ENCODE data around the gene KHDC4.
"Not testable (repeated sequence)": the region's sequence is repeated elsewhere in the genome, so short reads cannot be mapped to it uniquely, and the experiment has no call there.

The KHDC4 gene

DNA sequence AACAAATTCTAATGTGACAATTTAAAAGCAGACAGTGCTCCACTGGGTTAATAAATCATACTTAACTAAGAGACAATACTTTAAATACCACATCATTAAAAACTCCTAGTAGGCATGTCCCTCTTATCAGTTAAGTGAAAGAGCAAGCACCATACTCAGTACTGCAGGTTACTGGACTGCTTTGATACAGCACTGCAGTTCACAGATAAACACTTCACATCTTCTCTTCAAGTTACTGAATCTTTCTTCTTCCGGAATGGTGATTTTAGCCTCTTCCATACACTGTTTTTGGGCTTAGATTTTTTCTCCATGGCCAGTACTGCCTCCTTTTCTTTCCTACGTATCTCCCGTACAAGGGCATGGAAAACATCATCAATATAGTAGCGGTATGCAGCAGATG is 34.1 kb downstream of the KHDC4 start:
- DNase-seq (ENCODE audit: low spot score) = no peak

DNA sequence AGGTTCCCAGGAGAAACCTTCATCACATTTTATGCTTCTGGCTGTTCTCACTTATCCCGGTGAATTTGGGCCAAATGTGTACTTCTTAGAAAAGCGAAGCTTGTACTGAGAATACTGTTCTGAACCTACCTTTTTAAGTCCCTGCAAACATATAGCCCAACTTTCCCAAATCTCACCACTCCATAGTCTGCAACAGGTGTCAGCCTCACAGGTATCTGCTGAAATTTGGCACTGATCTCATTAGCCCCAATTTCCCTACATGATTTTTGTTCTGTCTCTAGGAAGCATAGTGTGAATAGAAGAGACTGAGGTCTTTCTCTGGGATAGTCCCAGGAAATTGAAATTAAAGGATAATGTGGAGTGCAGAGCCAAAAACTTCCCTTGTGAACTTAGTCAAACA is 34.5 kb downstream of the KHDC4 start:
- no peak for DNase-seq (ENCODE audit: low spot score)

DNA sequence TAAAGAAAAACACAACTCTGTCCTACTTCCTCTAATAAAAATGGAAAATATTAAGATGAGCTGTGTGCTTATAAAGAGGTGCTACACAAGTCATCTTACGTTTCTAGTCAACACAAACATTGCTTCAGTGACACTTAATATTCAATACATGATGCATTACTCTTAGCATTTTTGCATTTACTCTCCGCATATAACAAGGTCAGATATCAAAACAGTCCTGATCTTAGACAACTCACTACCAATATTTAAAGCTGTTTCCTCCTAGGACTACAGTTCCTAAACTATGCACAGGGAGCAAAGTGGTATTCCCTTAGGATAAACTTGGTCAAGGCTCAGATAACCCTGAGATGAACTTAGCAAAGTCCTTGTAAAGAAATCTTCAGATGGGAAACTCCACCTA is 35.3 kb downstream of the KHDC4 start:
- no peak for DNase-seq (ENCODE audit: low spot score)

DNA sequence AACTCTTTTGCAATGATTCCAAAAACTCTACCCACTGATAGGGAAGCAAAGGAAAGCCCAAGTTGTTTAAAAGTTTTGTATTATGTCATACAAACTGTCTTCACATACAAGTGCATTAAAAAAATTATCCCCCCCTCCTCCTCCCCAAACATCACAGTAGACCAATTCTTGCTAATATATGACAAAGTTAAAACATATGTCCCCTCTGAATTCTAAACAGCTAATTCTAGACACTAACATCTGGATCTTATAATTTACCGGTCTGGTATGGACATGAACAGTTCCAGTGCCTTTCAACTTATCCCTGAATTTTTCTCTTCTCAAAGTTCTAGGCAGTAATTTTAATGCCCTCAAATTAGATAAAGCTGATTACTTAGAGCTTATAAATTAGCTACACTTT is 36.5 kb downstream of the KHDC4 start:
- DNase-seq (ENCODE audit: low spot score) = no peak

DNA sequence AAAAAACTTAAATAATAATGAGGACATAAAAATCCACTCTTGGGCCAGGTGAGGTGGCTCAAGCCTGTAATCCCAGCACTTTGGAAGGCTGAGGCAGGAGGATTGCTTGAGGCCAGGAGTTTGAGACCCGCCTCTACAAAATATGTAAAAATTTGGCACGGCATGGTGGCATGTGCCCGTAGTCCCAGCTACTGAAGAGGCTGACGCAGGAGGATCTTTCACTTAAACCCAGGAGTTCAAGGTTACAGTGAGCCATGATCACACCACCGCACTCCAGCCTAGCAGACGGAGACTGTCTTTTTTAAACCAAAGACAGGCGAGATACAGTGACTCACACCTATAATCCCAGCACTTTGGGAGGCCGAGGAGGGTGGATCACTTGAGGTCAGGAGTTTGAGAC is 37.7 kb downstream of the KHDC4 start:
- DNase-seq (ENCODE audit: low spot score) = not testable (repeated sequence)

DNA sequence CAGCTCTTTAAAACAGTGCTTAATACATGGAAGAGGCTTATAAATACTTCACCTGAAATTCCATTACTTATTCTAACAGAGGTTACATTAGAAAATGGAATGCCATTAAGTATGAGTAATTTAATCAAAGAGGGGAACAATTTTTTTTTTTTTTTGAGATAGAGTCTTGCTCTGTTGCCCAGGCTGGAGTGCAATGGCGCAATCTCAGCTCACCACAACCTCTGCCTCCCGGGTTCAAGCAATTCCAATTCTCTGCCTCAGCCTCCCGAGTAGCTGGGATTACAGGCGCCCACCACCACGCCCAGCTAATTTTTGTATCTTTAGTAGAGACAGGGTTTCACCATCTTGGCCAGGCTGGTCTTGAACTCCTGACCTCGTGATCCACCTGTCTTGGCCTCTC is 38.6 kb downstream of the KHDC4 start:
- not testable (repeated sequence) for DNase-seq (ENCODE audit: low spot score)

DNA sequence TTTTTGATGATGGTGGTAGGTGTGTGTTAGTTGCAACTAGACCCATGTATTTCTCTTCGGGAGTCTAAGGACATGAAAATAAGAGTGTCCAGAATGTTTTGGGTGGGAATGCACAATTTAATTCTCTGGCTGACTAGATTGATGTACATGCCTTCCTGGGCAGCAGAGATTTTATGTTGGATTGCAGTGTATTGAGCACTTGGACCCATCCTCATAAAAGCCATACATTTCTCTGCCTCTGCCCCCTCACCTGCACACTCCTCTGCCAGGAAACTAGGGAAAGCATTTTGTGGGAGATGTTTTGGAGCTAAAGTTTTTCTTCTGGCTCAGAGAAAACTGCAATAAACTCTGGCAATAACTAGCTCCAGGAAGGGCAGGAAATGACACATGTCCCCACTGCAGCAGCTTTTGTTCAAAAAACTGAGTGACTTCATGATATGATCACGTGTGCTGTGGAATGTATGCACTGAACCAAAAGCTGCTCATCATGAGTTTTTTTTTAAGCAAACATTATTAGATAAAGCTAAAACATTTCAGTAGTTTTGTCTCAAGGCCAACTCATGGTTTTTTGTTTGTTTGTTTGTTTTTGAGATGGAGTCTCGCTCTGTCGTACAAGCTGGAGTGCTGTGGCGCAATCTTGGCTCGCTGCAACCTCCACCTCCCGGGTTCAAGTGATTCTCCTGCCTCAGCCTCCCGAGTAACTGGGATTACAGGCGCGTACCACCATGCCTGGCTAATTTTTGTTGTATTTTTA is 40.6 kb downstream of the KHDC4 start:
- DNase-seq (ENCODE audit: low spot score) = no peak

DNA sequence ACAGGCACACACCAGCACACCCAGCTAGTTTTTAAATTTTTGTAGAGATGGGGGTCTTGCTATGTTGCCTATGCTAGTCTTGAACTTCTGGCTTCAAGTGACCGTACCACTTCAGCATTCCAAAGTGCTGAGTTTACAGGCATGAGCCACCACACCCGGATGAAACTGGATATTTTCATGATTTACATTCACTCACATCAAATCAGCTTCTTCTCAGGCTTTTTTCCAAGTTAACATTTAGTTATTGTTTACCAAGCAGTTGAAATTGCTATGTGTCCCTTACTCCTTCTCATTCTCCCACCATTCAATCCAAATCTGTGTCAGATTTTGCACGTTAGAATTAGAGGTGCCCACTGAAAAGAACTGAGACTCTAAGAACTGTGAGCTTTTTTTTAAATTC is 41.4 kb downstream of the KHDC4 start:
- no peak for DNase-seq (ENCODE audit: low spot score)

DNA sequence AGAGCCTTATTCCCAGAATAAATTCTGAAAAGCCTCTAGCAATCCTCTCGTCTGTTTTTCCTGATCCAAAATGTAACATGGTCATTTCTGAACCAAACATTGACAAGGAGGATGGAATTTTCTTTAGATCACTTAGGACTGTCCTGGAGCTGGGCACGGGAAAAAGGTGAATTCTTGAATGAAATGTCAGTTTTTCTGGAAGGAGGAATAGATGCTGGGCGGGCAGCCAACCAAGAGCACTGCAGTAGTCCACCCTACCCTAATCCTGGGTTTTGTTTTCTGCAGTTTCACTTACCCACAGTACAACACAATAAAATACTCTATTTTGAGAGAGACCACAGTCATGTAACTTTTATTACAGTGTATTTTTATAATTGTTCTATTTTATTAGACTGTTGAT is 44.0 kb downstream of the KHDC4 start:
- no peak for DNase-seq (ENCODE audit: low spot score)

DNA sequence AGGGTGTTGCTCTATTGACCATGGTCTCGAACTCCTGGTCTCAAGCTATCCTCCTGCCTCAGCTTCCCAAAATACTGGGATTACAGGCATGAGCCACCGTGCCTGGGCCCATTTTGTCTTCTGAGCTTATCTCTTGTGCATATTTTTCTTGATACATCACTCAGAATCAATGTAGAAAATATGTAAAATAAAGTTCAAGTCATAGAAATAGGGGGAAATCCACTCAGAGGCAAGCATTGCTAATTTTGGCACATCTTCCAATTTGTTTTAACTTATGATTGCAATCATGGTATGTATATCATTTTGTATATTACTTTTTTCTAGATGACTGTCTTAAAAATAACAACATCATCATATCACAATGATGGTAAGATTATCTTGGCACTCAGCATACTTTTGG is 44.6 kb downstream of the KHDC4 start:
- no peak for DNase-seq (ENCODE audit: low spot score)

DNA sequence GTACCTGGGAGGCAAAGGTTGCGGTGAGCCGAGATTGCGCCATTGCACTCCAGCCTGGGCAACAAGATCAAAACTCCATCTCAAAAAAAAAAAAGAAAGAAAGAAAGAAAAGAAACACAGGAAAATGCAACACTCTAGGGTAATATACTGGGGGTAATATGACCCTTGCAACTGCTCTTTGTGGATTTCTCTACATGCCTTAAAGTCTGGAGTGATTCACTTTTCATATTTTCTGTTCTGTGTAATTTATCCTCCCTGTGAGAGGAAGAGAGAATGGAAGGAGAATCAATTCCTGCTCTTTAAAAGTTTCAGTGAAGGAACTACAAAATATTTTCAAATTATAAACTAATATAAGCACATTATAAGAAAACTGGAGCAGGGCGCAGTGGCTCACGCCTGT is 45.7 kb downstream of the KHDC4 start:
- DNase-seq (ENCODE audit: low spot score) = no peak

DNA sequence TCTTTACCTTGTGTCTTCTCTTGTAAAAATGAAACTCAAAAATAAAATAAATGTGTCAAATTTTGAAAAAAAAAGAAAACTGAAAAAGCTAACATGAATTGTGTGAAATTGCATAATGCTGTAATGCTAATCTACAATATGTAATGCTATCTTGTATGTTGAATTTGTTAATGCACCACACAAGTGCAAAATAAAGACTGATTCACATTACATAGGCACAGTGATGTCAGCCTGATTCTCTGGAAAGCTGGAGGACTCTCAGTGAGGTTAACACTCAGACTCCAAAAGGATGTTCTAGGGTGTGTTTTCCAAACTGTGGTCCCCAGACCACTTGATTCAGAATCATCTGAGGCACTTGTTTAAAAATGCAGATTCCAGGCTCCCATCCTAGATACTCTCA is 49.2 kb downstream of the KHDC4 start:
- DNase-seq (ENCODE audit: low spot score) = no peak

DNA sequence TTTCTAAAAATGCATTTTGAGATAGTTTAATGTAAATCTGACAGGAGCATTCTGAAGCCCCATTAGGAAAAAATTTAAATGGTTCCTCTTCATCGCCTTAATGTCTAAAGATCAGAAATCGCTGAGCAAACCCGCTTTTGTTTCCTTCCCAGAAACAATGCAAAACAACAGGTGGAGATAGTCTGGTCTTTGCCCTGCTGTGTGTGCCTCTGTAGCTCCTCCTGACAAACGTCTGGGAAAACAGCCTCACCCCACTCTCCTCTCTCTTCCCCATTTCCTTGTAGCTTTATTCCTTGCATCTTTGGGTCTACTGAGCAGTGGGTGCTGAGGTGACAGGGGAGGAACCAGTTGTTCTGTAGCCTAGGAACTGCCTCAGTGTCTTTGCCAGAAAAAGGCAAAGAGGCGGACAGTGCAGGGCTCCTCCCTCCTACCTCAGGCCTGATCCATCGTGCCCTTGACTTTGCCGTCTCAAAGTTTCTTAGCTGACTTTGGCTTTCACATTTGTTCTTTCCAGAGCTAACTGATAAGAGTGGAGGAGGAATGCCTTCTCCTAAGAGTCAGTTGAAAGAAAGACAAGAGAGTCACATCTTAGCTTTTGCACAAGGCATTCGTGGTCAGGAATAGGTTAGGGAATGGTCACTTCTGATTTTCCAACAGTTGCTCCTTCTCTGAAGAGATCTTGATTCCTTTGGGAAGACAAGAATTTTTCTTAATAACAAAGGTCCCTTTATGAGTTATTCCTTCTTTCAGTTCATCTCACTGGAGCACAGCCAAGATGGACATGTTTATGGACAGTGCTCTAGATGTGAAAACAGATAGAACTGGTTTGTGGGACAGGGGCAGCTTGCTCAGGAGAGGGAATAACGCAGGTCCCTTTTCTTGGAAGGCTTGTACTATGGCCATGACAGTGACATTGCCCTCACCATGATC is 49.9 kb downstream of the KHDC4 start:
- DNase-seq (ENCODE audit: low spot score) = no peak

DNA sequence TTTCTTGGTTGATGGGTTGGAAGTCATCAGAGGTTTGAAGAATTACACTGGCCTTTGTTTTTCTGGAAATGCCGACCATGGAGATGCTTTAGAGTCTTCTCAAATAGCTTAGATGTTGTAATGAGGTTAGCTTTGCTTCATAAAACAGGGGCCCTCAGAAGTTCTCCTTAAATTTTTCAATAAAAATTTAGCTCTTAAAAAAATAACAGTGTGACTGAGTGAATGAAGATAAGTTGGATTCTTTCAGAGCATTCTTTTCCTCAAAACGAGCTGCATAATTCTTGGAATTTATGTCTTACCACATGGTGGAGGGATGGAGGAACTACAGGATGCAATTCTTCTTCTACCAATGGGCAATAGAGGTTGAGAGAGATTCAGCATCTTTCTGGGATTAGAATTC is 51.4 kb downstream of the KHDC4 start:
- no peak for DNase-seq (ENCODE audit: low spot score)

DNA sequence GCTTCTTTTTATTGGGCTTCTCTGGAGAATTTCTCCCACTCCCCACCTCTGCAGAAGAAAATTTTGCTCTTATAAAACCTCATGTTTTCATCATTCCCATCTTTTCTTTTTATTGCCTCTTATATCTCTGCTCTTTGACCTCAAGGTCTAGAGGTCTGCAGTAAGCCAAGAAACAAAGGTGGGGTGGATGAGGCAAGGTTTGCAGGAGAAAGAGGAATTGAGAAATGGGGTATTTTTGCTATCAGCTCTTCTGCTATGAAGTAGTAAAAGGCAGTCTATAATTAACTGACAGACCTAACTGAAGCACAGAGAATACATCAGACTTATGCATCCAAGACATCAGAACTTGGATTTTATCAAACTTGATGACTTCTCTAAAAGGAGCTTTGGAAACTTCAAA is 52.0 kb downstream of the KHDC4 start:
- no peak for DNase-seq (ENCODE audit: low spot score)

DNA sequence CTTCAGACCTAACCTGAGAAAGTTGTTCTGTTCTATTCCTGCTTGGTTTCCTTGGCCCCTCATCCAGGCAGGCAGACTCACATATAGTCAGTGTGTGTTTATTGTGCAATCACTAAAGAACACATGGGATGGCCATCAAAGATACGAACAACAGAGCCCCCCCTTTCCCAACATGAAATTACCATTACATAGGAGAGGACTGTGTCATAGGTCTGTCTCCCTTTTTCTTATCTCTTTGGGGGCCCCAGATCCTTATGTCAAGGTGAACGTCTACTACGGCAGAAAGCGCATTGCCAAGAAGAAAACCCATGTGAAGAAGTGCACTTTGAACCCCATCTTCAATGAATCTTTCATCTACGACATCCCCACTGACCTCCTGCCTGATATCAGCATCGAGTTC is 53.3 kb downstream of the KHDC4 start:
- no peak for DNase-seq (ENCODE audit: low spot score)

DNA sequence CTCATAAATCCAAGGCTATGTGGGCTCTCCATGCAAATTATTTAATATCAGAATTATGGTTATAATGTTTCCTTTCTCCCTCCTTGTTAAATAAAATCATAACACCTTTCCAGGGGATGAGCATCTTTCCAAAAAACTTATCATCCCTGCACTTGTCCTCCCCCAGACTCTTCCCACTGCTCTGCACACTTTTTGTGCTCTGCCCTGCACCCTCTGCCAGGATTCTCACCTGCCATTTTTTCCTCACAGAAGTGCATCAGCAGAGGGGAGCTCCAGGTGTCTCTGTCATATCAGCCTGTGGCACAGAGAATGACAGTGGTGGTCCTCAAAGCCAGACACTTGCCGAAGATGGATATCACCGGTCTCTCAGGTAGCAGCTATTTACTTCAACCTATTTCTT is 54.0 kb downstream of the KHDC4 start:
- no peak for DNase-seq (ENCODE audit: low spot score)

DNA sequence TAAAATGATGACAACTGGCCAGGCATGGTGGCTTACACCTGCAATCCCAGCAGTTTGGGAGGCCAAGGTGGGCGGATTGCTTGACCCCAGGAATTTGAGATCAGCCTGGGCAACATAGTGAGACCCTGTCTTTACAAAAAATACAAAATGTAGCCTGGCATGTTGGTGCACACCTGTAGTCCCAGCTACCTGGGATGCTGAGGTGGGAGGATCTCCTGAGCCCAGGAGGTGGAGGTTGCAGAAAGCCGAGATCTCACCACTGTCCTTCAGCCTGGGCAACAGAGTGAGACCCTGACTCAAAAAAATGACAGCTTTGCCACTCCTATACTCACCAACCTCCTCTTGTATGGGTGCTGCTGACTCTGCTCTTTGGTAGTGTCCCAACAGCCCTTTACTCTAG is 56.3 kb downstream of the KHDC4 start:
- DNase-seq (ENCODE audit: low spot score) = no peak

DNA sequence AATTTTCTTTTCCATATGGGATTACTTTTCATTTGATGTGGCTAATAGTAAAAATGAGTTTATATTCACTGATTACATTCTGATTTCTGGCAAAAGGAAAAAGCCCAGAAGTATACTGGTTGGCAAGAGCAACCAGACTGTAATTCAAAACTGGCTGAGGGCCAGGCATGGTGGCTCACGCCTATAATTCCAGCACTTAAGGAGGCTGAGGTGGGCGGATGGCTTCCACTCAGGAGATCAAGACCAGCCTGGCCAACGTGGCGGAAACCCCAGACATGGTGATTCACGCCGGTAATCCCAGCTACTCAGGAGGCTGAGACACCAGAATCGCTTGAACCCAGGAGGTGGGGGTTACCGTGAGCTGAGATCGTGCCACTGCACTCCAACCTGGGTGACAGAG is 60.4 kb downstream of the KHDC4 start:
- no peak for DNase-seq (ENCODE audit: low spot score)

DNA sequence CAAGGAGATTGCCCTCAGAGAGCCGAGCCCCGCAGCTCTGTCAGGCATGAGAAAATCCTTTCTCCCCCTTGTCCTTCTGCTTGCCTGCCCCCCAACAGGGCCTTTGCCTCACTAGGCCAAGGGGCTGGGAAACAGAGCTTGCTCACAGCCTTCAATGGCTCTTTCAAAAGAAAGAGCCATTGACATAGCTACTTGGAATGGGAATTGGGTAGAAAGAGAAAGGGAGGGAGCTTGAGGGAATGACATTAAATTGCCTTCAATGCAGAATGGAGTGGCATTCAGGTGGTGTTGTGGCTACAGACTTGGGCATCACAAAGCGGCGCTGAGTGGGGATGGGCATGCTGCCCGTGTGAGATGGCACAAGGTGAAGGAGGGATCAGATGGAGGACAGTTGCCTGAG is 61.7 kb downstream of the KHDC4 start:
- no peak for DNase-seq (ENCODE audit: low spot score)

DNA sequence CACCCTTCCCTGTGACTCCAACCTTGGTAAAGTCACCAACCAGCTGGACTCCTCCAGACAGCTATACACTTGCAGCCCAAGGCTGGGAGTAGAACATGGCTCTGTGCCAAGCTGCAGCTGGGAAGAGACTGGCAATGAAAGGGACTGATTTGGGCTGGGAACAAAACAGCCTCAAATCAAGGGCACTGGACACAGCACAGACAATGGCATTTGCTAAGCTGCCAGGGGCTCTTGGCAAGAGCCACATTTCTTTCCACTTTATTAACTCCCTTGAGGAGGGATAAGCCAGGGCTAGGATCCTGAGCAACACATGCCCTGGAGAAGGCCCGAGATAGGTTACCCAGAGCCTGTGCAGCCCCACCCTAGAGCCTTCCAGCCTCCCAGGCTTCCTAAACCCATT is 62.8 kb downstream of the KHDC4 start:
- peak; percentile 83 for DNase-seq (ENCODE audit: low spot score)

DNA sequence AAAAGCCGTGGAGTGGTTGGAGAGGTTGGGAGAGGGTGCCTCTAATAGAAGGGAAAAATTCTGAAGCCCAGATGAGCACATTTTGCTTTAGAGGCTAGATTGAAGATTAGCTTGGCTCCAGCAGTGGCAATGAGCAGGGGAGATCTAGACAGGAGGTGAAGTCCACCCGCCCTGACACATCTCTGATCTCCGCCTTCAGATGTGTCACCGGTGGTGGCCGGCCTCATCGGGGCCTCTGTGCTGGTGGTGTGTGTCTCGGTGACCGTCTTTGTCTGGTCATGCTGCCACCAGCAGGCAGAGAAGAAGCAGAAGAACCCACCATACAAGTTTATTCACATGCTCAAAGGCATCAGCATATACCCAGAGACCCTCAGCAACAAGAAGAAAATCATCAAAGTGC is 66.4 kb downstream of the KHDC4 start:
- no peak for DNase-seq (ENCODE audit: low spot score)

DNA sequence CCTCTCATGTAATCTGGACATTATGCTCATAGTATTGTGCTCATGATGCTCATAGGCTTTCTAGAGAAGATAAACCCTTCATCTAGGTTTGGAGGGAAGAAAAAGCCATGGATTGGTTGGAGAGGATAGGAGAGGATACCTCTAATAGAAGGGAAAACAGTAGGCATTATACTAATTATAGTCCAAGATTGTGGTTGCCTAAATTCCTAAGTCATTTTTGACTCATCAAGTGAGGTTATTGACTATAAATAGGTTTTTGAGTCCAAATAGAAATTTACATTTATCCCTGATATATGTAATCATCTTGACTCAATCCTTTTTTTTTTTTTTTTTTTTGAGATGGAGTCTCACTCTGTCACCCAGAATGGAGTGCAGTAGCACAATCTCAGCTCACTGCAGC is 69.8 kb downstream of the KHDC4 start:
- DNase-seq (ENCODE audit: low spot score) = no peak

All from D341Med (cell line).